Measurements from ENCODE around the gene PSMB11.

The PSMB11 gene

GRCh38 chr14:23085458-23085857 is 43.4 kb downstream of the PSMB11 start:
- DNase-seq (ENCODE audit: low read depth in 2 of 2), result no peak

GRCh38 chr14:23086565-23086964 is 44.6 kb downstream of the PSMB11 start:
- no peak for DNase-seq (ENCODE audit: low read depth in 2 of 2)

DNA sequence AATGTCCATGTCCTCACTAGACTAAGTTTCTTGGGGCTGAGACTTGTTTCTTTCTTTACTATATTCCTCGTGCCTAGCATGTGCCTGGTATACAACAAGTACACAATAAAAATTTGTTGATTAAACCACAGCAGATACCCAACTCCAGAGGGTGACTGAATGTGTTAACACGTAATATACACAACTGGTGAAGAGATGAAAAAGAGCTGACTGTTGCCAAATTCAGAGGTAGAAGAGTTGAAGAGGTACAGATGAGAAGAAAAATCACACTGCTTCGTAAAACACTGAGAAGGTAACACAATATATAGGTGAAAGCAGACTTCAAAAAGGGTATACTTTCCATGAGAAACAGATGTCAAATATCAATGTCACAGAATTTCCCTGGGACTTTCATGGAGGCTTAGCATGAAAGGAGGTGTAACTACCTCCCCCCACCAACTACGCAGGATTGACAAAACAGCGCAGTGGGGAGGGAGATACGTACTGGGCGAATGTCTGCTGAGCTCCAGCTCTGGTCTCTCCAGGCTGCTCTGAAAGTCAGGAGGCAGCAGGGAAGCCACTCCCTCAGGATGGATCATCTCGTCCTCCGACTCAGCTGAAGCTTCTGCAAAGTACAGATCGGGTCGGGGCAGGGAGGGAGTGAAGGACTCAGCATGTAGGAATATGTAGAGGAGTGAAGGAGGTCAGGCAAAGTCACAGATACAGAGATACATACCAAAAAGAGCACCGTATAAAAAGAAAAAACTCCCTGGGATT is 47.7 kb downstream of the PSMB11 start:
- DNase-seq (ENCODE audit: low read depth in 2 of 2), result no peak

DNA sequence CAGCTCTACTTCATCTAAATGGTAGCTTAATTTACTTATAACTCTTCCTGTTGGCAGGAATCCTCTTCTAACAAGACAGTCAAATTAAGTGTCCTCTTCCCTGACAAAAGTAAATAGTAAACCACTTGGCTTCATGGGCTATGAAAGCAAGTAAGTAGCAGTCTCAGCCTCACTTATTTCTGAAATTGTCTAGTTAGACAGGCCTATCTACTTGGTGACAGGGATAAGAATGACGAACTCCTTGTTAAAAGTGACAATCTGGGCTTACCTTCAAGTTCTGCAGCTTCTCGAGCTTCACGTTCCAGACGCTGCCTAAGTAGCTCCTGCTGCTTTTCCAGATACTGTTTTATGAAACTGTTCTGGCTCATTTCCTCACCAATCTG is 48.2 kb downstream of the PSMB11 start:
- no peak for DNase-seq (ENCODE audit: low read depth in 2 of 2)

DNA sequence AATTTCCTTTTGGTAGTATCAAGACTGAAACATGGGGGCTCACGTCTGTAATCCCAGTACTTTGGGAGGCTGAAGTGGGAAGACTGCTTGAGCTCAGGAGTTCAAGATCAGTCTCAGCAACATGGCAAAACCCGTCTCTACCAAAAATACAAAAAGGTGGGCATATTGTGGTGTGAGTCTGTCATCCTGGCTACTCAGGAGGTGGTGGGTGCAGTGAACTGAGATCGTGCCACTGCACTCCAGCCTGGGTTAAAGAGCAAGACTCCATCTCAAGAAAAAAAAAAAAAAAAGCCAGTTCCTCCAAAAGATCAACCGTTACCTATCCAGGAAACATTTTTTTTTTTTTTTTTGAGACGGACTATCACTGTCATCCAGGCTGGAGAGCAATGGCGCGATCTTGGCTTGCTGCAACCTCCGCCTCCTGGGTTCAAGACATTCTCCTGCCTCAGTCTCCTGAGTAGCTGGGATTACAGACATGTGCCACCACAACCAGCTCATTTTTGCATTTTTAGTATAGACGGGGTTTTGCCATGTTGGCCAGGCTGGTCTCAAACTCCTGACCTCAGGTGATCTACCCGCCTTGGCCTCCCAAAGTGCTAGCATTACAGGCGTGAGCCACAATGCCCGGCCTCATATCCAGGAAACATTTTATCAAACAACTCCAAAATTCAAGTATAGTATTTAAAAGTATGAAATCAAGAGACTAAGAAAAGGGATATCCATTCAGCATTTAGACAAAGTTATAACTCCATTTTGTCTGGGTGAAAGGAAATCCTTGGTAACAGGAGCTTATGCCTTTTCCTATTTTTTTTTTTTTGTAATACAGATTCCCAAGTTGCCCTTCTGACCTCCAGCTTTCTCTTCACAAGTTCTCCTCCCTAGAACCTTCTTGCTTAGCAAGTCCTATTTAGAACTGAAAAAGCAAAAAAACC is 49.5 kb downstream of the PSMB11 start:
- no peak for DNase-seq (ENCODE audit: low read depth in 2 of 2)

GRCh38 chr14:23093104-23093503 is 51.1 kb downstream of the PSMB11 start:
- DNase-seq (ENCODE audit: low read depth in 2 of 2), result no peak

GRCh38 chr14:23093526-23093925 is 51.5 kb downstream of the PSMB11 start:
- no peak for DNase-seq (ENCODE audit: low read depth in 2 of 2)
